T-cell (primary cell): Measurements from ENCODE around the gene LARGE1. TPM values are rescaled to one million over a fixed set of nuclear protein-coding genes. Genes with fewer than 3 reads are reported as not detected.

Source experiments
- ATAC-seq, 4 experiments: fragments of 200-7000 bp in 3 of 4; fragments of 150-1000 bp in 1 of 4; cut with Tn5 transposase; replicated peaks in 1 of 4; 1 replicate in 3 of 4; 2 replicates in 1 of 4; pipeline ENCODE4 v1.10.0; 2021; ENCODE audit warnings: moderate library complexity in 3 of 4, mild to moderate bottlenecking in 2 of 4, moderate number of reproducible peaks in 1 of 4
- CTCF ChIA-PET, 2 donors: fragments of 300-600 bp; sonication (Branson Sonifier 250); formaldehyde crosslinking; loops; one replicate each; lab custom pipeline; 2022; ENCODE audit warnings: antibody characterized with exemption in 2 of 2; lab: Charles Lee
- POLR2A ChIA-PET, 2 donors: fragments of 300-600 bp; sonication (Branson Sonifier 250); formaldehyde crosslinking; loops; one replicate each; lab custom pipeline; 2022; ENCODE audit warnings: antibody characterized with exemption in 2 of 2; lab: Charles Lee
- DNase-seq, 35 experiments: peaks; one replicate each; pipeline versions ENCODE4 v3.0.0 to v3.0.0-alpha.2; 2013 to 2023
- H3K27ac ChIP-seq: one replicate; pipeline ENCODE4 v1.5.1; 2013; ENCODE audit warnings: low read length
- H3K27me3 ChIP-seq, 2 experiments: replicated peaks in 1 of 2; 1 replicate in 1 of 2; 2 replicates in 1 of 2; pipeline versions ENCODE4 v1.6.1 to v1.7.0; 2013; ENCODE audit warnings: low read length in 1 of 2, mixed read lengths in 1 of 2; ENCODE audit not compliant: control insufficient read depth in 2 of 2, insufficient read depth in 2 of 2; ENCODE audit errors: extremely low read depth in 1 of 2
- H3K36me3 ChIP-seq, 2 donors: 1 replicate in 1 of 2; 2 replicates in 1 of 2; pipeline versions ENCODE4 v1.6.1 to v1.7.0; 2013; ENCODE audit warnings: low read length in 1 of 2; ENCODE audit not compliant: control insufficient read depth in 2 of 2, insufficient read depth in 1 of 2; ENCODE audit errors: extremely low read depth in 1 of 2
- H3K4me1 ChIP-seq, 2 experiments: 1 replicate in 1 of 2; 2 replicates in 1 of 2; pipeline versions ENCODE4 v1.6.1 to v1.7.0; 2013; ENCODE audit warnings: low read length in 2 of 2, mixed read lengths in 1 of 2; ENCODE audit not compliant: insufficient read depth in 2 of 2, control insufficient read depth in 1 of 2; ENCODE audit errors: extremely low read depth in 1 of 2
- H3K4me3 ChIP-seq, 2 donors: 1 replicate in 1 of 2; 2 replicates in 1 of 2; pipeline versions ENCODE4 v1.5.1 to v1.7.0; 2013; ENCODE audit warnings: mild to moderate bottlenecking in 2 of 2, low read length in 1 of 2, moderate library complexity in 1 of 2; ENCODE audit not compliant: control insufficient read depth in 1 of 2; ENCODE audit errors: extremely low read depth in 1 of 2
- H3K9me3 ChIP-seq: 2 replicates; pipeline ENCODE4 v1.7.0; 2013
- H3K27ac Mint-ChIP-seq, 2 donors: one replicate each; pipeline ENCODE4 v1.8.0; 2020 to 2021; ENCODE audit warnings: mild to moderate bottlenecking in 2 of 2, mixed read lengths in 2 of 2
- H3K27me3 Mint-ChIP-seq, 2 donors: one replicate each; pipeline ENCODE4 v1.8.0; 2021 to 2022; ENCODE audit warnings: mixed read lengths in 2 of 2
- H3K36me3 Mint-ChIP-seq: one replicate; pipeline ENCODE4 v1.8.0; 2021; ENCODE audit warnings: mixed read lengths
- H3K4me1 Mint-ChIP-seq, 3 donors: one replicate each; pipeline ENCODE4 v1.8.0; 2020 to 2022; ENCODE audit warnings: mixed read lengths in 3 of 3, mild to moderate bottlenecking in 1 of 3
- H3K4me3 Mint-ChIP-seq, 3 donors: one replicate each; pipeline ENCODE4 v1.8.0; 2020 to 2022; ENCODE audit warnings: mild to moderate bottlenecking in 3 of 3, mixed read lengths in 3 of 3, moderate library complexity in 3 of 3
- H3K9me3 Mint-ChIP-seq, 3 donors: one replicate each; pipeline ENCODE4 v1.8.0; 2020 to 2022; ENCODE audit warnings: mixed read lengths in 3 of 3
- WGBS: methylation state at CpG from one replicate; pipeline ENCODE4 v1.1.5; 2013; ENCODE audit warnings: missing lambda C conversion rate; ENCODE audit not compliant: insufficient coverage; 5-methylcytosine and 5-hydroxymethylcytosine counted together
- total RNA-seq, 35 experiments: library from RNA in 6 of 35; stranded (reverse) in 6 of 35; fragments of 120-200 nt in 1 of 35; gene quantifications; one replicate each; pipeline versions ENCODE4 v1.2.1 to v1.2.4 and lab custom pipeline; 2013 to 2026

LARGE1 gene
- total RNA-seq, 5 donors from 2014 or later (not counting 1 experiment from before 2014, with no cell fraction given), result 0.53 to 6.1 (median 3.0) TPM

DNA sequence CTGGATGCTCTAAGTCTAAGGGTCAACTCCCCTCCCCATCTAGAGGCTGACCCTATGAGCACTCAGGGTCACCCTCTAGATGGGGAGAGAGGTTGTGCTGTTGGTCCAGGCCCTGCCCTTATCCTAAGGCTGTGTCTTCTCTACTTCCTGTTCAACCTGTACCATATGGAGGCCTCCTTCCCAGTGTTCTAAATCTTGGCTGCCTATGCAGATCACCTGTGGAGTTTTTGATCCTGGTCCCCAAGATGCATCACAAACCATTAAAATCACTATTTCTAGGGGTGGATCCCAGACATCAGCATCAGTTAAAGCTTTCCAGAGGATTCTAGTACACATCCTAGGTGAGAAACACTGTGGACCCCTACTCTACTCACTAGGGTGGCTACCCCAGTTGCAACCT is 26.2 kb downstream of the LARGE1 start:
- Mint-ChIP-seq H3K27ac (no peak overlapping the region), H3K4me3 (no peak overlapping the region), H3K9me3 (peaks cover 0 to 3% (median 0%) of the 10 kb centered on the region in 3 donors), H3K36me3 (no peaks in the 10 kb centered on the region), H3K4me1 (no peaks in the 10 kb centered on the region), H3K27me3 (peaks cover 0 to 3% of the 10 kb centered on the region in 2 donors)
- ATAC-seq (no peak), DNase-seq (no peak)
- H3K27me3 ChIP-seq, result no peaks in the 10 kb centered on the region
- ChIA-PET CTCF (no interaction called here), POLR2A (no interaction called here)
- H3K9me3 ChIP-seq, result no peaks in the 10 kb centered on the region
- no peaks in the 10 kb centered on the region for H3K4me1 ChIP-seq
- H3K36me3 ChIP-seq, result no peaks in the 10 kb centered on the region
- H3K27ac ChIP-seq, result no peak overlapping the region
- H3K4me3 ChIP-seq, result no peak overlapping the region

DNA sequence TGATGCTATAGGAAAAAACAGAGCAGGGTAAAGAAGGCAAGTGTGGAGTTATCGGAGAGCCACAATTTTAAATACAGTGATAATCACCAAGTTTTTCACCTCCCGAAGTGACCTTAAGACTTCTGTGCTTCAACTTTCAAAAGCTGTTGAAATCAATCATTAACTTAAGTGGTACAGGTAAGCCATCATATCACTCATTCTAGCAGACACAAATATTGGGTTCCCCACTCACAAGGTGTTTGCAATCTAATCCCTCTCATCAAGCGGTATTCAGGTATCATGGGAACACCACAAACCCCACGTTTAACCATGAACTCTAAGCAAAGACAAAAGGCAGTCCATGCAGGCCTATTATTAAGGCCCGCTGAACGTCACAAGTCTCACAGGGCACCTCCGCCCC is 26.8 kb downstream of the LARGE1 start:
- Mint-ChIP-seq H3K27ac (no peak overlapping the region), H3K4me1 (no peaks in the 10 kb centered on the region), H3K27me3 (peaks cover 0 to 3% of the 10 kb centered on the region in 2 donors), H3K9me3 (peaks cover 0 to 3% (median 0%) of the 10 kb centered on the region in 3 donors), H3K4me3 (no peak overlapping the region), H3K36me3 (no peaks in the 10 kb centered on the region)
- no peaks in the 10 kb centered on the region for H3K27me3 ChIP-seq
- 100% methylated on average over 2 of the region's 7 CpGs for WGBS
- H3K27ac ChIP-seq, result no peak overlapping the region
- no peak for DNase-seq
- H3K36me3 ChIP-seq, result no peaks in the 10 kb centered on the region
- CTCF ChIA-PET, result no interaction called here
- ATAC-seq, result no peak
- no peak overlapping the region for H3K4me3 ChIP-seq
- no peaks in the 10 kb centered on the region for H3K9me3 ChIP-seq
- POLR2A ChIA-PET, result no interaction called here
- H3K4me1 ChIP-seq, result no peaks in the 10 kb centered on the region

DNA sequence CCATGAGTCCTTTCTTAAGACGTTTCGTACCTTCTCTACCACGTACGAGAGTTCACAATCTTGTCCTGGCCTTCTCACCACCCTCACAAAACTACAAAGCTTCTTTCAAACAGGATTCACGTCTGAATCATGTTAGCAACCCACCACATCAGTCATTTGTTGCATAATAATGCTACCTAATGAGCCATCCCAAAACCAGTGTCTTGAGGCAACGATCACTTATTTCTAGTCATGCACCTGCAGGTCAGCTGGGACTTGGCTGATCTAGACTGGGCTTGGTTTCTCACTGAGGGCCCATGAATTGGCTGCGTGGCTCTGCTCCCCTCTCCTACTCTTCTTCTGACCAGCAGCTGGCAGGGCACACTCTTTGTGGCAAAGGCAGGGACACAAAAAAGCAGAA is 28.3 kb downstream of the LARGE1 start:
- no peak for ATAC-seq
- 69% methylated on average over 7 of the region's 7 CpGs for WGBS
- H3K36me3 Mint-ChIP-seq, result no peaks in the 10 kb centered on the region
- no peaks in the 10 kb centered on the region for H3K4me1 Mint-ChIP-seq
- ChIA-PET CTCF (no interaction called here), POLR2A (no interaction called here)
- H3K27ac Mint-ChIP-seq, result no peak overlapping the region
- Histone ChIP-seq H3K36me3 (no peaks in the 10 kb centered on the region), H3K9me3 (no peaks in the 10 kb centered on the region), H3K4me1 (no peaks in the 10 kb centered on the region), H3K27me3 (no peaks in the 10 kb centered on the region), H3K4me3 (no peak overlapping the region), H3K27ac (no peak overlapping the region)
- H3K27me3 Mint-ChIP-seq, result peaks cover 0 to 6% of the 10 kb centered on the region in 2 donors
- no peak for DNase-seq
- peaks cover 0 to 3% (median 0%) of the 10 kb centered on the region in 3 donors for H3K9me3 Mint-ChIP-seq
- H3K4me3 Mint-ChIP-seq, result no peak overlapping the region

DNA sequence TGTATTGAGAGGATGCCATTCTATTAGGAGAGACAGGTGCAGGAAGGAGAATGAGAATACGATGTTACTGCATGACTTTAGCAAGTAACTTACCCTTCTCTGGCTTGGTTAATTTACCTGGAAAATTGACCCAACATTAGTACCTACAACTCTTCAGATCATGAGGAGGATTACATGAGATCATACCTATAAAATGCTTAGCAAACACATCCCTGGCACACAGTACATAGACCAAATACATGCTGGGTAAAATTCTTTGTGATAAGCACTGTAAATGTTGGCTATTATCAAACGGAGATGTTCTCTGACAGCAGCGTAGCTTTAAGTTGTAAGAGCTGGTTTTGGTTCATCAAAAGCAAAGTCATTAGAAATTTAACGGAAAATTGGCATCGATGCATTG is 28.8 kb downstream of the LARGE1 start:
- no peaks in the 10 kb centered on the region for H3K36me3 ChIP-seq
- no peak overlapping the region for H3K27ac ChIP-seq
- Mint-ChIP-seq H3K4me1 (no peaks in the 10 kb centered on the region), H3K36me3 (no peaks in the 10 kb centered on the region), H3K9me3 (peaks cover 0 to 3% (median 0%) of the 10 kb centered on the region in 3 donors), H3K27me3 (peaks cover 0 to 6% of the 10 kb centered on the region in 2 donors), H3K4me3 (no peak overlapping the region), H3K27ac (no peak overlapping the region)
- no peaks in the 10 kb centered on the region for H3K27me3 ChIP-seq
- no peak overlapping the region for H3K4me3 ChIP-seq
- no peaks in the 10 kb centered on the region for H3K9me3 ChIP-seq
- no peak for ATAC-seq
- ChIA-PET CTCF (no interaction called here), POLR2A (no interaction called here)
- no peaks in the 10 kb centered on the region for H3K4me1 ChIP-seq
- 80% methylated on average over 1 of the region's 5 CpGs for WGBS
- DNase-seq, result no peak

DNA sequence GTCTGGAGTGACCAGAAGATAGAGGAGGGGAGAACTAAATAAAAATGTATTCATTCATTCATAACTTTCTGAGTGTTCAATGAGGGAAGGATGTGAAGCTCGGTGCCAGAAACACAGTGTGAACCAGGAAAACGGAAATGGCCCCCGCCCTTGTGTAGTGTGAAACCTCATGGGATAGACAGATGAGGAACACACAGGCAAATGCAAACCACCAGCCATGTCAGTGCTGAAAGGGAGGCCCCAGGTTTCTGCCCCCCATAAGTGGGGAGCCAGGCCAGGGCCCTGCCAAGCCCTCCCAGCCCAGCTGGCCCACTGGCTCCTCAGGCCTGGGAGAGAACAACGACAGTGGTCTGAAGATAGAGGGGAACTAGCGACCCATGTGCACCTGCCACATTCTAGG is 30.5 kb downstream of the LARGE1 start:
- H3K27ac Mint-ChIP-seq, result no peak overlapping the region
- H3K4me1 Mint-ChIP-seq, result no peaks in the 10 kb centered on the region
- DNase-seq (no peak), ATAC-seq (no peak)
- Histone ChIP-seq H3K9me3 (no peaks in the 10 kb centered on the region), H3K4me3 (no peak overlapping the region), H3K36me3 (no peaks in the 10 kb centered on the region), H3K27me3 (no peaks in the 10 kb centered on the region), H3K27ac (no peak overlapping the region), H3K4me1 (no peaks in the 10 kb centered on the region)
- H3K9me3 Mint-ChIP-seq, result no peaks in the 10 kb centered on the region
- ChIA-PET POLR2A (interaction anchor here in 1 of 2 donors (0.6 kb wide), 1 partner anchor 12 kb away, joined by 3 read pairs; no protein-coding TSS in a partner anchor), CTCF (no interaction called here)
- H3K27me3 Mint-ChIP-seq, result peaks cover 0 to 3% of the 10 kb centered on the region in 2 donors
- WGBS, result 80% methylated on average over 1 of the region's 5 CpGs
- H3K36me3 Mint-ChIP-seq, result no peaks in the 10 kb centered on the region
- no peak overlapping the region for H3K4me3 Mint-ChIP-seq

DNA sequence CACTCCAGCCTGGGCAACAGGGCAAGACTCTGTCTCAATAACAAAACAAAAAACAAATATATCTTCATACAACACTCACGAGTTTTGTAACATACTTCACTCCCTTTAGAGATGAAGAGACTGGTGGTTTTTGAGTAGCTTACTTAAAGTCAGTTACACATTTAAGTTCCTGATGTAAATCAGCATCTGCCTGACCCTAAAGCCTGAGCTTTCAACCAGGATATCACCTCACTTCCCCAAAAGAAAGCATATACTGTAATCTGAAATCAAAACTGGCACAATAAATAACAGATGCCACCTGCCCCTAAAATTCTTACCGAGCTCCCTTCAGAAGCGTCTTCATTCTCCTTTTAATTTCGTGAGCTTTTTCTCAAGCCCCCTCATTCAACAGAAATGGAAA is 31.5 kb downstream of the LARGE1 start:
- H3K4me1 Mint-ChIP-seq, result no peaks in the 10 kb centered on the region
- WGBS, result no CpG with 5 or more reads among the region's 4 CpGs

DNA sequence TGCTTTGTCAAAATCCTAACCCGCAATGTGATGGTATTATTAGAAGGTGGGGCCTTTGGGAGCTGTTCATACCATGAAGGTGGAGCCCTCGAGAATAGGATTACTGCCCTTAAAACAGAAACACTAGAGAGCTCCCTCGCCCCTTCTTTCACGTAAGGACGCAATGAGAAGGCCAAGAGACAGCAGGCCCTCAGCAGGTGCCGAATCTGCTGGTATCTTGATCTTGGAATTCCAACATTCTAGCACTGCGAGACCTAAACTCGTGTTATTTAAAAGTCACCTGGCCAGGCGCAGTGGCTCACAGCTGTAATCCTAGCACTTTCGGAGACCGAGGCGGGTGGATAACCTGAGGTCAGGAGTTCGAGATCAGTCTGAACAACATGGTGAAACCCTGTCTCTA is 33.1 kb downstream of the LARGE1 start:
- Histone ChIP-seq H3K4me3 (no peak overlapping the region), H3K36me3 (no peaks in the 10 kb centered on the region), H3K9me3 (no peaks in the 10 kb centered on the region), H3K4me1 (no peaks in the 10 kb centered on the region), H3K27me3 (peaks cover 0 to 3% of the 10 kb centered on the region in 2 experiments), H3K27ac (no peak overlapping the region)
- Mint-ChIP-seq H3K4me1 (no peaks in the 10 kb centered on the region), H3K4me3 (no peak overlapping the region), H3K36me3 (no peaks in the 10 kb centered on the region), H3K9me3 (peaks cover 0 to 3% (median 0%) of the 10 kb centered on the region in 3 donors), H3K27me3 (peaks cover 9 to 12% of the 10 kb centered on the region in 2 donors), H3K27ac (no peak overlapping the region)
- 94% methylated on average over 9 of the region's 13 CpGs for WGBS
- ATAC-seq (no peak), DNase-seq (no peak)
- ChIA-PET CTCF (interaction anchor here in 1 of 2 donors (0.8 kb wide), 1 partner anchor 996 kb away, joined by 4 read pairs; no protein-coding TSS in a partner anchor), POLR2A (interaction anchor here in 1 of 2 donors (0.6 kb wide), 1 partner anchor 852 kb away, joined by 8 read pairs; no protein-coding TSS in a partner anchor)

More for the DNA sequence above, 31.5 kb downstream of the LARGE1 start:
- Histone ChIP-seq H3K4me1 (no peaks in the 10 kb centered on the region), H3K9me3 (no peaks in the 10 kb centered on the region), H3K4me3 (no peak overlapping the region), H3K27ac (no peak overlapping the region), H3K27me3 (peaks cover 0 to 3% of the 10 kb centered on the region in 2 experiments), H3K36me3 (no peaks in the 10 kb centered on the region)
- ATAC-seq, result no peak
- Mint-ChIP-seq H3K27me3 (peaks cover 4 to 8% of the 10 kb centered on the region in 2 donors), H3K27ac (no peak overlapping the region), H3K9me3 (peaks cover 0 to 3% (median 0%) of the 10 kb centered on the region in 3 donors), H3K36me3 (no peaks in the 10 kb centered on the region), H3K4me3 (no peak overlapping the region)
- CTCF ChIA-PET, result no interaction called here
- DNase-seq, result no peak
- POLR2A ChIA-PET, result no interaction called here
